Astrocyte of the cerebellum (primary cell): ENCODE results near the gene PDE8B.
A peak's percentile ranks its signal among the peaks of the same experiment; 100 is the strongest.

Source experiments
- DNase-seq: peaks from one replicate; pipeline ENCODE4 v3.0.0-alpha.2; 2011; ENCODE audit warnings: low read depth
- H3K4me3 ChIP-seq: 2 replicates; pipeline ENCODE4 v1.5.1; 2011; ENCODE audit warnings: mild to moderate bottlenecking, low read depth, low read length, moderate library complexity
- in situ Hi-C: cut with HindIII; loops from 2 replicates; pipeline ENCODE4 v1.10.0; 2017; ENCODE audit warnings: low sequenced_read_pairs
- TF ChIP-seq, protein P1 (sequence below): IDR thresholded peaks from 2 replicates; pipeline ENCODE4 v1.5.1; 2012; ENCODE audit warnings: low read length, low read depth, moderate library complexity, mild to moderate bottlenecking; ENCODE audit errors: missing control alignments

The PDE8B gene, protein sequence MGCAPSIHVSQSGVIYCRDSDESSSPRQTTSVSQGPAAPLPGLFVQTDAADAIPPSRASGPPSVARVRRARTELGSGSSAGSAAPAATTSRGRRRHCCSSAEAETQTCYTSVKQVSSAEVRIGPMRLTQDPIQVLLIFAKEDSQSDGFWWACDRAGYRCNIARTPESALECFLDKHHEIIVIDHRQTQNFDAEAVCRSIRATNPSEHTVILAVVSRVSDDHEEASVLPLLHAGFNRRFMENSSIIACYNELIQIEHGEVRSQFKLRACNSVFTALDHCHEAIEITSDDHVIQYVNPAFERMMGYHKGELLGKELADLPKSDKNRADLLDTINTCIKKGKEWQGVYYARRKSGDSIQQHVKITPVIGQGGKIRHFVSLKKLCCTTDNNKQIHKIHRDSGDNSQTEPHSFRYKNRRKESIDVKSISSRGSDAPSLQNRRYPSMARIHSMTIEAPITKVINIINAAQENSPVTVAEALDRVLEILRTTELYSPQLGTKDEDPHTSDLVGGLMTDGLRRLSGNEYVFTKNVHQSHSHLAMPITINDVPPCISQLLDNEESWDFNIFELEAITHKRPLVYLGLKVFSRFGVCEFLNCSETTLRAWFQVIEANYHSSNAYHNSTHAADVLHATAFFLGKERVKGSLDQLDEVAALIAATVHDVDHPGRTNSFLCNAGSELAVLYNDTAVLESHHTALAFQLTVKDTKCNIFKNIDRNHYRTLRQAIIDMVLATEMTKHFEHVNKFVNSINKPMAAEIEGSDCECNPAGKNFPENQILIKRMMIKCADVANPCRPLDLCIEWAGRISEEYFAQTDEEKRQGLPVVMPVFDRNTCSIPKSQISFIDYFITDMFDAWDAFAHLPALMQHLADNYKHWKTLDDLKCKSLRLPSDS

DNA sequence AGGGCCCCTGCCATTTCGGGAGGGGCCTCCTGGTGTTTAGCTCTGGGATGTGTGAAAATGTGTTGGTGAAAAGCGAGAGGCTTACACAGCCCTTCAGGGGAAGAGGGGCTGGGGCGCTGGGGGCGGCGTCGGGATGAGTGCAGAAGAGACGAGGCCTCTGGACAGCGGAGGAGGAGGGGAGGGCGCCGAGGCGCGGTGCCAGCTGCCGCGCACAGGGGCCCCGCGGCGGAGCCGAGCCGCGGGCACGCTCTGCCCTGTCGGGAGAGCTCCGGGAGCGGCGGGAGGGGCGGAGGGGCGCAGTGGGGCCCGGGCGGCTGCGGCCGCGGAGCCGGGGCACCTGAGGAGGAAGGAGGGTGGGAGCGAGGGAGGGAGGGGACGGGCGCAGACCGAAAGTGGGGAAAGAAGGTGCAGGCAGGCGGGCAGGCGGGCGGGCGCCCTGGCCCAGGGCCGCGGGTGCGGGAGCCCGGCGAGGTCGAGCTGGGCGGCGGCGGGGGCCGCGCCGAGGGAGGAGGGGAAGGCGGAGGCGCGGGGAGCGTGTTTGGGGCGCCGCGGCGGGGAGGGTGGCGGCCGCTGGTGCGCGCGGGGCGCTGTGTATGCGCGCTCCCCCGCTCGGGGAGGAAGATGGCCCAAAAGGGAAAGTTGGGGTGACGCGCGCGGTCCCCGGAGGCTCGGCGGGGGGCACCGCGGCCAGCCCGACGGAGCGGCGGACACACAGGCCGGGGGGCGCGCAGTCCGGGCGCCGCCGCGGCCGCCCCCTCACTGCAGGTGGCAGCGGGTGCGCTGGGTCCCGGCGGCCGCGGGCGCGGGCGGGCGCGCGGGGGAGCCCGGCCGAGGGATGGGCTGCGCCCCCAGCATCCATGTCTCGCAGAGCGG is at the start of gene PDE8B:
Gene PDE8B (plus strand): TSS at position 590 of the 873 bp plus-strand sequence. CDS start 246 bp downstream, at position 836.
- TF ChIP-seq, protein P1, sequence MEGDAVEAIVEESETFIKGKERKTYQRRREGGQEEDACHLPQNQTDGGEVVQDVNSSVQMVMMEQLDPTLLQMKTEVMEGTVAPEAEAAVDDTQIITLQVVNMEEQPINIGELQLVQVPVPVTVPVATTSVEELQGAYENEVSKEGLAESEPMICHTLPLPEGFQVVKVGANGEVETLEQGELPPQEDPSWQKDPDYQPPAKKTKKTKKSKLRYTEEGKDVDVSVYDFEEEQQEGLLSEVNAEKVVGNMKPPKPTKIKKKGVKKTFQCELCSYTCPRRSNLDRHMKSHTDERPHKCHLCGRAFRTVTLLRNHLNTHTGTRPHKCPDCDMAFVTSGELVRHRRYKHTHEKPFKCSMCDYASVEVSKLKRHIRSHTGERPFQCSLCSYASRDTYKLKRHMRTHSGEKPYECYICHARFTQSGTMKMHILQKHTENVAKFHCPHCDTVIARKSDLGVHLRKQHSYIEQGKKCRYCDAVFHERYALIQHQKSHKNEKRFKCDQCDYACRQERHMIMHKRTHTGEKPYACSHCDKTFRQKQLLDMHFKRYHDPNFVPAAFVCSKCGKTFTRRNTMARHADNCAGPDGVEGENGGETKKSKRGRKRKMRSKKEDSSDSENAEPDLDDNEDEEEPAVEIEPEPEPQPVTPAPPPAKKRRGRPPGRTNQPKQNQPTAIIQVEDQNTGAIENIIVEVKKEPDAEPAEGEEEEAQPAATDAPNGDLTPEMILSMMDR, result no peak
- H3K4me3 ChIP-seq, result peak within 1 kb of the TSS; percentile 34
- no peak for DNase-seq
- in situ Hi-C loops, result no loop called here

DNA sequence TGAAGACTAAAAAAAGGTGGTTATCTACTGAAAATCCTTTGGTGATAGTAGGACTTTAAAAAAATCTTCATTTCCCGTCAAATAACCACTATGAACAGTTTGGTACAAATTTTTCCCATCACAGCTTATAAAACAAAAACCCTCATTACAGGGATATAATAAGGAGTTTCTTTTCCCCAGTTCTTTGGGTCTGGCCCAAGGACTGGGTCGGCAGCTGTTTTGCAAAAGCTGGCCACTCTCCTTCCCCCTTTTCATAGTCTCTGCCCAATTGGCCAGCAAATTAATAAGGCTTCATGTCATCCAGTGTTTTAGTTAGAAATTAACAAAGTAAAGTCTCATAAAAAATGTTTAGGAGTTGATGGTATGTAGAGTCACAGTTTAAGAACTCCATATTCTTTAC is 47.0 kb upstream of the PDE8B start:
- no peak for DNase-seq
- TF ChIP-seq, protein P1, result no peak
- in situ Hi-C loops, result no loop called here
- no peak overlapping the region for H3K4me3 ChIP-seq

DNA sequence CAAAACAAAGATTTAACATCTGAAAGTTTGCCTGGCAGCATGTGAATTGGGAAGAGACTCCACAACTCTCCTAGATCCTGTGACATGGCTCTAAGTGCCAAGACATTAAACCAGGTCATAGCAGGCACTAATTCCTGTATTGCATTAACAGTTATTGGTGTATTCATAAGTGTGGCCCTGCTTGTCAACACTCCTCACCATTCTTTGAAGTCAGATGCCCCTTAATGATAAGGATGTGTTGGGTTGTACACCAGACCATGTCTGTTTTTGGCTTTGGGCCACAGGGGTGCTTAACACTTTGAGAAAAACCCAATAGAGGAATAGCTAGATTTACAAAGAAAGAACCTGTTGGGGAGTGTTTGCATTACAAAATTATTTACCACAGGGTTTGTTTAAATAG is 43.4 kb upstream of the PDE8B start:
- no peak overlapping the region for H3K4me3 ChIP-seq
- no peak for DNase-seq
- in situ Hi-C loops, result no loop called here
- TF ChIP-seq, protein P1, result no peak

- no peak overlapping the region for H3K4me3 ChIP-seq
- in situ Hi-C loops, result no loop called here
- TF ChIP-seq, protein P1, result no peak
- peak; percentile 75 for DNase-seq
These were observed 42.8 kb upstream of the PDE8B start for GRCh38 chr5:77167695-77168121.

- TF ChIP-seq, protein P1, result no peak
- peak; percentile 12 for DNase-seq
- in situ Hi-C loops, result no loop called here
- no peak overlapping the region for H3K4me3 ChIP-seq
These were observed 42.2 kb upstream of the PDE8B start for GRCh38 chr5:77168161-77168878.

GRCh38 chr5:77168879-77169244 is 41.6 kb upstream of the PDE8B start:
- DNase-seq, result no peak
- in situ Hi-C loops, result no loop called here
- H3K4me3 ChIP-seq, result no peak overlapping the region
- TF ChIP-seq, protein P1, result no peak
